ENCODE measurements around the gene MPDU1.

Gene MPDU1

DNA sequence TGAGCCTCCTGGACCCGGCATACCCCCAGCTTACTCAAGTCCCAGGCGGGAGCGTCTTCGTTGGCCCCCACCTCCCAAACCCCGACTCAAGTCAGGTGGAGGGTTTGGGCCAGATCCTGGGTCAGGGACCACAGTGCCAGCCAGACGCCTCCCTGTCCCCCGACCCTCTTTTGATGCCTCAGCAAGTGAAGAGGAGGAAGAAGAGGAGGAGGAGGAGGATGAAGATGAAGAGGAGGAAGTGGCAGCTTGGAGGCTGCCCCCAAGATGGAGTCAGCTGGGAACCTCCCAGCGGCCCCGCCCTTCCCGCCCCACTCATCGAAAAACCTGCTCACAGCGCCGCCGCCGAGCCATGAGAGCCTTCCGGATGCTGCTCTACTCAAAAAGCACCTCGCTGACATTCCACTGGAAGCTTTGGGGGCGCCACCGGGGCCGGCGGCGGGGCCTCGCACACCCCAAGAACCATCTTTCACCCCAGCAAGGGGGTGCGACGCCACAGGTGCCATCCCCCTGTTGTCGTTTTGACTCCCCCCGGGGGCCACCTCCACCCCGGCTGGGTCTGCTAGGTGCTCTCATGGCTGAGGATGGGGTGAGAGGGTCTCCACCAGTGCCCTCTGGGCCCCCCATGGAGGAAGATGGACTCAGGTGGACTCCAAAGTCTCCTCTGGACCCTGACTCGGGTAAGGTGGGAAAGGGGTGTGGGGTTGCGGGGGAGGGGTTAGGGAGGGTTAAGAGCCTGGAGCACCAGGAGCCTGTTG is 20.4 kb upstream of the MPDU1 start:
- DNase-seq (no peak), ATAC-seq (ENCODE audit: insufficient read depth, low read depth) (no peak)
- H3K4me1 ChIP-seq (ENCODE audit: insufficient read depth, low read length), result peaks cover 52% of the 10 kb centered on the region
- no peak overlapping the region for H2AFZ ChIP-seq (ENCODE audit: low read depth, low read length)
- peak overlapping the region; percentile 44 to 79; a peak in 3 of 4 replicates for H3K4me3 ChIP-seq (ENCODE audit: low read depth in 1 of 2, low read length in 2 of 2)
- H3K4me2 ChIP-seq (ENCODE audit: insufficient read depth, low read length), result peak overlapping the region; percentile 84
- no peak for TF ChIP-seq EZH2 (IDR thresholded peaks at IDR 0.05; ENCODE audit: borderline replicate concordance, low read depth, low read length, severe bottlenecking)
- TF ChIP-seq, protein P1, sequence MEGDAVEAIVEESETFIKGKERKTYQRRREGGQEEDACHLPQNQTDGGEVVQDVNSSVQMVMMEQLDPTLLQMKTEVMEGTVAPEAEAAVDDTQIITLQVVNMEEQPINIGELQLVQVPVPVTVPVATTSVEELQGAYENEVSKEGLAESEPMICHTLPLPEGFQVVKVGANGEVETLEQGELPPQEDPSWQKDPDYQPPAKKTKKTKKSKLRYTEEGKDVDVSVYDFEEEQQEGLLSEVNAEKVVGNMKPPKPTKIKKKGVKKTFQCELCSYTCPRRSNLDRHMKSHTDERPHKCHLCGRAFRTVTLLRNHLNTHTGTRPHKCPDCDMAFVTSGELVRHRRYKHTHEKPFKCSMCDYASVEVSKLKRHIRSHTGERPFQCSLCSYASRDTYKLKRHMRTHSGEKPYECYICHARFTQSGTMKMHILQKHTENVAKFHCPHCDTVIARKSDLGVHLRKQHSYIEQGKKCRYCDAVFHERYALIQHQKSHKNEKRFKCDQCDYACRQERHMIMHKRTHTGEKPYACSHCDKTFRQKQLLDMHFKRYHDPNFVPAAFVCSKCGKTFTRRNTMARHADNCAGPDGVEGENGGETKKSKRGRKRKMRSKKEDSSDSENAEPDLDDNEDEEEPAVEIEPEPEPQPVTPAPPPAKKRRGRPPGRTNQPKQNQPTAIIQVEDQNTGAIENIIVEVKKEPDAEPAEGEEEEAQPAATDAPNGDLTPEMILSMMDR (IDR thresholded peaks at IDR 0.05; ENCODE audit: borderline replicate concordance, extremely low read depth, low read length, poor library complexity, severe bottlenecking), result no peak
- peak overlapping the region; percentile 43; the same call in 1 of the 2 replicates for H3K27ac ChIP-seq (ENCODE audit: low read length)
- H3K79me2 ChIP-seq (ENCODE audit: insufficient read depth, low read length), result peaks cover 67% of the 10 kb centered on the region
- peaks cover 50% of the 10 kb centered on the region for H3K36me3 ChIP-seq (ENCODE audit: insufficient read depth, low read length)
- H3K27me3 ChIP-seq (ENCODE audit: insufficient read depth, low read length, poor library complexity), result no peaks in the 10 kb centered on the region
- H3K9ac ChIP-seq (ENCODE audit: low read depth, low read length), result peak overlapping the region; percentile 91
- peaks cover 16% of the 10 kb centered on the region; the same call in 1 of the 2 replicates for H4K20me1 ChIP-seq (ENCODE audit: insufficient read depth, low read length)
- H3K9me3 ChIP-seq (ENCODE audit: insufficient read depth, low read length, severe bottlenecking), result no peaks in the 10 kb centered on the region

DNA sequence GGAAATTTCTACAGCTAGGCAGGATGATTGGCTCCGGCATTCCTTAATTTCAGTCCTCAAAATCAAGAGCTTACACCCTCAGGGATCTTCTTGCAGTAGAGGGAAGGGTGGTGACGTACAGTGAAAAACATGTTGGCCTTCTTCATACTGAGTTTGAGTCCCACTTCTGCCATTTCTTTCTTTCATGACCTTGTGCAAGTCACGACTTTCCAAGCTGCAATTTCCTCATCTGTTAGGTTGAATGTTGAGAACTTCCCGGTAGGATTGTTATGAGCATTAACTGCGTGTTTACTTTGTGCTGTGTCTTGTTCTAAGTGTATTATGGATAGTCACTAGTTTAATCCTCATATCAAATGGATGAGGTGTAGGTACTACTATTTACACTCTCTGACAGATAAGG is 14.1 kb upstream of the MPDU1 start:
- peaks cover 74% of the 10 kb centered on the region for H3K79me2 ChIP-seq (ENCODE audit: insufficient read depth, low read length)
- H3K4me1 ChIP-seq (ENCODE audit: insufficient read depth, low read length), result peaks cover 46% of the 10 kb centered on the region
- peaks cover 79% of the 10 kb centered on the region for H3K36me3 ChIP-seq (ENCODE audit: insufficient read depth, low read length)
- no peak for TF ChIP-seq EZH2 (IDR thresholded peaks at IDR 0.05; ENCODE audit: borderline replicate concordance, low read depth, low read length, severe bottlenecking)
- TF ChIP-seq, protein P1 (IDR thresholded peaks at IDR 0.05; ENCODE audit: borderline replicate concordance, extremely low read depth, low read length, poor library complexity, severe bottlenecking), result no peak
- no peak overlapping the region for H3K27ac ChIP-seq (ENCODE audit: low read length)
- H3K4me2 ChIP-seq (ENCODE audit: insufficient read depth, low read length), result no peak overlapping the region
- H2AFZ ChIP-seq (ENCODE audit: low read depth, low read length), result no peak overlapping the region
- no peaks in the 10 kb centered on the region for H3K27me3 ChIP-seq (ENCODE audit: insufficient read depth, low read length, poor library complexity)
- ATAC-seq (ENCODE audit: insufficient read depth, low read depth) (no peak), DNase-seq (no peak)
- H3K9ac ChIP-seq (ENCODE audit: low read depth, low read length), result no peak overlapping the region
- H3K4me3 ChIP-seq (ENCODE audit: low read depth in 1 of 2, low read length in 2 of 2), result no peak overlapping the region
- peaks cover 25% of the 10 kb centered on the region for H4K20me1 ChIP-seq (ENCODE audit: insufficient read depth, low read length)
- no peaks in the 10 kb centered on the region for H3K9me3 ChIP-seq (ENCODE audit: insufficient read depth, low read length, severe bottlenecking)

- Histone ChIP-seq H3K4me3 (ENCODE audit: low read depth in 1 of 2, low read length in 2 of 2) (no peak overlapping the region), H3K9ac (ENCODE audit: low read depth, low read length) (no peak overlapping the region), H3K9me3 (ENCODE audit: insufficient read depth, low read length, severe bottlenecking) (no peaks in the 10 kb centered on the region), H3K36me3 (ENCODE audit: insufficient read depth, low read length) (peaks cover 79% of the 10 kb centered on the region), H3K27me3 (ENCODE audit: insufficient read depth, low read length, poor library complexity) (no peaks in the 10 kb centered on the region), H3K27ac (ENCODE audit: low read length) (no peak overlapping the region), H4K20me1 (ENCODE audit: insufficient read depth, low read length) (peaks cover 27% of the 10 kb centered on the region), H3K4me1 (ENCODE audit: insufficient read depth, low read length) (peaks cover 46% of the 10 kb centered on the region), H2AFZ (ENCODE audit: low read depth, low read length) (no peak overlapping the region), H3K79me2 (ENCODE audit: insufficient read depth, low read length) (peaks cover 74% of the 10 kb centered on the region), H3K4me2 (ENCODE audit: insufficient read depth, low read length) (no peak overlapping the region)
- TF ChIP-seq EZH2 (IDR thresholded peaks at IDR 0.05; ENCODE audit: borderline replicate concordance, low read depth, low read length, severe bottlenecking), result no peak
- TF ChIP-seq, protein P1 (IDR thresholded peaks at IDR 0.05; ENCODE audit: borderline replicate concordance, extremely low read depth, low read length, poor library complexity, severe bottlenecking), result no peak
- ATAC-seq (ENCODE audit: insufficient read depth, low read depth), result no peak
- DNase-seq, result no peak
Measured at GRCh38 chr17:7570351-7570750, 13.3 kb upstream of the MPDU1 start.

Data from DND-41 (cell line).